ENCODE data around the gene ABHD12. TPM values are rescaled to one million over a fixed set of nuclear protein-coding genes. Genes with fewer than 3 reads are reported as not detected.

Gene ABHD12
- total and polyA plus RNA-seq, 2 donors (not counting 1 experiment from before 2014, with no cell fraction given), result 9.6 to 28.3 TPM

- ChIA-PET CTCF (interaction anchor here (1.3 kb wide), 1 partner anchor 110 kb away, joined by 3 read pairs; no protein-coding TSS in a partner anchor), POLR2A (no interaction called here)
- H3K9me3 ChIP-seq (ENCODE audit: control extremely low read depth in 1 of 3, control insufficient read depth in 2 of 3, insufficient read depth in 1 of 3, low read length in 2 of 3), result no peaks in the 10 kb centered on the region
- H3K4me3 ChIP-seq (ENCODE audit: control extremely low read depth in 1 of 5, extremely low read depth in 1 of 5, insufficient read depth in 1 of 5, low read depth in 2 of 5, low read length in 4 of 5), result no peak overlapping the region
- no peaks in the 10 kb centered on the region for H4K20me1 ChIP-seq (ENCODE audit: control insufficient read depth, insufficient read depth, low read length, poor library complexity, severe bottlenecking)
- peaks cover 0 to 9% of the 10 kb centered on the region in 2 donors for H3K4me1 ChIP-seq (ENCODE audit: control insufficient read depth in 2 of 2, insufficient read depth in 2 of 2, low read length in 2 of 2)
- 88% methylated on average over 18 of the region's 22 CpGs for WGBS (ENCODE audit: insufficient coverage)
- no peaks in the 10 kb centered on the region for H3K79me2 ChIP-seq (ENCODE audit: control insufficient read depth, insufficient read depth, low read length)
- DNase-seq (no peak), ATAC-seq (ENCODE audit: low read depth) (peak; percentile 83)
- Mint-ChIP-seq H3K27me3 (no peaks in the 10 kb centered on the region), H3K27ac (no peak overlapping the region), H3K4me3 (no peak overlapping the region), H3K4me1 (peaks cover 6% of the 10 kb centered on the region), H3K9me3 (ENCODE audit: insufficient read depth) (no peaks in the 10 kb centered on the region)
- H3K27me3 ChIP-seq (replicated peaks in 1 of 4; ENCODE audit: control extremely low read depth in 1 of 4, control insufficient read depth in 3 of 4, insufficient read depth in 4 of 4, low read length in 3 of 4), result no peaks in the 10 kb centered on the region
- no peak for TF ChIP-seq EZH2 (IDR thresholded peaks at IDR 0.05; ENCODE audit: borderline replicate concordance, insufficient read depth, low read depth, low read length, poor library complexity, severe bottlenecking)
- TF ChIP-seq, protein P1, sequence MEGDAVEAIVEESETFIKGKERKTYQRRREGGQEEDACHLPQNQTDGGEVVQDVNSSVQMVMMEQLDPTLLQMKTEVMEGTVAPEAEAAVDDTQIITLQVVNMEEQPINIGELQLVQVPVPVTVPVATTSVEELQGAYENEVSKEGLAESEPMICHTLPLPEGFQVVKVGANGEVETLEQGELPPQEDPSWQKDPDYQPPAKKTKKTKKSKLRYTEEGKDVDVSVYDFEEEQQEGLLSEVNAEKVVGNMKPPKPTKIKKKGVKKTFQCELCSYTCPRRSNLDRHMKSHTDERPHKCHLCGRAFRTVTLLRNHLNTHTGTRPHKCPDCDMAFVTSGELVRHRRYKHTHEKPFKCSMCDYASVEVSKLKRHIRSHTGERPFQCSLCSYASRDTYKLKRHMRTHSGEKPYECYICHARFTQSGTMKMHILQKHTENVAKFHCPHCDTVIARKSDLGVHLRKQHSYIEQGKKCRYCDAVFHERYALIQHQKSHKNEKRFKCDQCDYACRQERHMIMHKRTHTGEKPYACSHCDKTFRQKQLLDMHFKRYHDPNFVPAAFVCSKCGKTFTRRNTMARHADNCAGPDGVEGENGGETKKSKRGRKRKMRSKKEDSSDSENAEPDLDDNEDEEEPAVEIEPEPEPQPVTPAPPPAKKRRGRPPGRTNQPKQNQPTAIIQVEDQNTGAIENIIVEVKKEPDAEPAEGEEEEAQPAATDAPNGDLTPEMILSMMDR (IDR thresholded peaks at IDR 0.05), result no peak
- H3K36me3 ChIP-seq (replicated peaks in 1 of 2; ENCODE audit: control extremely low read depth in 1 of 2, control insufficient read depth in 1 of 2, extremely low read depth in 1 of 2, insufficient read depth in 2 of 2, low read length in 1 of 2), result peaks cover 0 to 26% of the 10 kb centered on the region in 2 experiments
- intact Hi-C loops (cut with micrococcal nuclease), result no loop called here
- no peak overlapping the region for H2AFZ ChIP-seq (ENCODE audit: insufficient read depth, low read depth, low read length, poor library complexity, severe bottlenecking)
- H3K27ac ChIP-seq (ENCODE audit: low read length in 2 of 2), result no peak overlapping the region
- no peak overlapping the region for H3K9ac ChIP-seq (ENCODE audit: low read length)
- H3K4me2 ChIP-seq (replicated peaks; ENCODE audit: low read depth, low read length, poor library complexity, severe bottlenecking), result no peak overlapping the region
Observed at GRCh38 chr20:25288291-25289181, 102.1 kb downstream of the ABHD12 start.
